ENCODE measurements around the gene ADAM23.

DNA sequence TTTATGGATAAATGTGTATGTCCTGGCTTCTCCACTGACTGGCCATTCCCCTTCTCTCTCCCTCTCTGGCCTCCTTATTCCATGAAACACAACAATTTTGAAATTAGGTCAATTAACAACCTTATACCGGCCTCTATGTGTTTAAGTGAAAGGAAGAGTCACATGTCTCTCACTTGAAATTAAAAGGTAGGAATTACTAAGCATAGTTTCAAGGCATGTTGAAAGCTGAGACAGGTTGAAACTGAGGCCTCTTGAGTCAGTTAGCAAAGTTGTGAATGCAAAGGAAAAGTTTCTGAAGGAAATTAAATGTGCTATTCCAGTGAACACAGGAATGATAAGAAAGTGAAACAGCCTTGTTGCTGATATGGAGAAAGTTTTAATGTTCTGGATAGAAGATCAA, 69.7 kb downstream of the ADAM23 start:
- TF ChIP-seq, protein P1, sequence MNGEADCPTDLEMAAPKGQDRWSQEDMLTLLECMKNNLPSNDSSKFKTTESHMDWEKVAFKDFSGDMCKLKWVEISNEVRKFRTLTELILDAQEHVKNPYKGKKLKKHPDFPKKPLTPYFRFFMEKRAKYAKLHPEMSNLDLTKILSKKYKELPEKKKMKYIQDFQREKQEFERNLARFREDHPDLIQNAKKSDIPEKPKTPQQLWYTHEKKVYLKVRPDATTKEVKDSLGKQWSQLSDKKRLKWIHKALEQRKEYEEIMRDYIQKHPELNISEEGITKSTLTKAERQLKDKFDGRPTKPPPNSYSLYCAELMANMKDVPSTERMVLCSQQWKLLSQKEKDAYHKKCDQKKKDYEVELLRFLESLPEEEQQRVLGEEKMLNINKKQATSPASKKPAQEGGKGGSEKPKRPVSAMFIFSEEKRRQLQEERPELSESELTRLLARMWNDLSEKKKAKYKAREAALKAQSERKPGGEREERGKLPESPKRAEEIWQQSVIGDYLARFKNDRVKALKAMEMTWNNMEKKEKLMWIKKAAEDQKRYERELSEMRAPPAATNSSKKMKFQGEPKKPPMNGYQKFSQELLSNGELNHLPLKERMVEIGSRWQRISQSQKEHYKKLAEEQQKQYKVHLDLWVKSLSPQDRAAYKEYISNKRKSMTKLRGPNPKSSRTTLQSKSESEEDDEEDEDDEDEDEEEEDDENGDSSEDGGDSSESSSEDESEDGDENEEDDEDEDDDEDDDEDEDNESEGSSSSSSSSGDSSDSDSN (CRISPR knock-in tag; IDR thresholded peaks at IDR 0.05), result no peak
- no peak for TF ChIP-seq SP1 (IDR thresholded peaks at IDR 0.05)
- TF ChIP-seq SP1 (CRISPR knock-in tag; IDR thresholded peaks at IDR 0.05), result no peak
- TF ChIP-seq, protein P2, sequence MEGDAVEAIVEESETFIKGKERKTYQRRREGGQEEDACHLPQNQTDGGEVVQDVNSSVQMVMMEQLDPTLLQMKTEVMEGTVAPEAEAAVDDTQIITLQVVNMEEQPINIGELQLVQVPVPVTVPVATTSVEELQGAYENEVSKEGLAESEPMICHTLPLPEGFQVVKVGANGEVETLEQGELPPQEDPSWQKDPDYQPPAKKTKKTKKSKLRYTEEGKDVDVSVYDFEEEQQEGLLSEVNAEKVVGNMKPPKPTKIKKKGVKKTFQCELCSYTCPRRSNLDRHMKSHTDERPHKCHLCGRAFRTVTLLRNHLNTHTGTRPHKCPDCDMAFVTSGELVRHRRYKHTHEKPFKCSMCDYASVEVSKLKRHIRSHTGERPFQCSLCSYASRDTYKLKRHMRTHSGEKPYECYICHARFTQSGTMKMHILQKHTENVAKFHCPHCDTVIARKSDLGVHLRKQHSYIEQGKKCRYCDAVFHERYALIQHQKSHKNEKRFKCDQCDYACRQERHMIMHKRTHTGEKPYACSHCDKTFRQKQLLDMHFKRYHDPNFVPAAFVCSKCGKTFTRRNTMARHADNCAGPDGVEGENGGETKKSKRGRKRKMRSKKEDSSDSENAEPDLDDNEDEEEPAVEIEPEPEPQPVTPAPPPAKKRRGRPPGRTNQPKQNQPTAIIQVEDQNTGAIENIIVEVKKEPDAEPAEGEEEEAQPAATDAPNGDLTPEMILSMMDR (CRISPR knock-in tag; IDR thresholded peaks at IDR 0.05), result no peak
- no peak for TF ChIP-seq RAD21 (CRISPR knock-in tag; IDR thresholded peaks at IDR 0.05)
- TF ChIP-seq TCF7 (IDR thresholded peaks at IDR 0.05; ENCODE audit: low read depth), result no peak
- no peak for TF ChIP-seq CBFB (CRISPR knock-in tag; IDR thresholded peaks at IDR 0.05)
- TF ChIP-seq, protein P3, sequence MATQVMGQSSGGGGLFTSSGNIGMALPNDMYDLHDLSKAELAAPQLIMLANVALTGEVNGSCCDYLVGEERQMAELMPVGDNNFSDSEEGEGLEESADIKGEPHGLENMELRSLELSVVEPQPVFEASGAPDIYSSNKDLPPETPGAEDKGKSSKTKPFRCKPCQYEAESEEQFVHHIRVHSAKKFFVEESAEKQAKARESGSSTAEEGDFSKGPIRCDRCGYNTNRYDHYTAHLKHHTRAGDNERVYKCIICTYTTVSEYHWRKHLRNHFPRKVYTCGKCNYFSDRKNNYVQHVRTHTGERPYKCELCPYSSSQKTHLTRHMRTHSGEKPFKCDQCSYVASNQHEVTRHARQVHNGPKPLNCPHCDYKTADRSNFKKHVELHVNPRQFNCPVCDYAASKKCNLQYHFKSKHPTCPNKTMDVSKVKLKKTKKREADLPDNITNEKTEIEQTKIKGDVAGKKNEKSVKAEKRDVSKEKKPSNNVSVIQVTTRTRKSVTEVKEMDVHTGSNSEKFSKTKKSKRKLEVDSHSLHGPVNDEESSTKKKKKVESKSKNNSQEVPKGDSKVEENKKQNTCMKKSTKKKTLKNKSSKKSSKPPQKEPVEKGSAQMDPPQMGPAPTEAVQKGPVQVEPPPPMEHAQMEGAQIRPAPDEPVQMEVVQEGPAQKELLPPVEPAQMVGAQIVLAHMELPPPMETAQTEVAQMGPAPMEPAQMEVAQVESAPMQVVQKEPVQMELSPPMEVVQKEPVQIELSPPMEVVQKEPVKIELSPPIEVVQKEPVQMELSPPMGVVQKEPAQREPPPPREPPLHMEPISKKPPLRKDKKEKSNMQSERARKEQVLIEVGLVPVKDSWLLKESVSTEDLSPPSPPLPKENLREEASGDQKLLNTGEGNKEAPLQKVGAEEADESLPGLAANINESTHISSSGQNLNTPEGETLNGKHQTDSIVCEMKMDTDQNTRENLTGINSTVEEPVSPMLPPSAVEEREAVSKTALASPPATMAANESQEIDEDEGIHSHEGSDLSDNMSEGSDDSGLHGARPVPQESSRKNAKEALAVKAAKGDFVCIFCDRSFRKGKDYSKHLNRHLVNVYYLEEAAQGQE (IDR thresholded peaks at IDR 0.05; ENCODE audit: borderline replicate concordance in 1 of 2, low read depth in 1 of 2, low read length in 2 of 2), result no peak
- no peak for TF ChIP-seq ZMYM3 (CRISPR knock-in tag; IDR thresholded peaks at IDR 0.05)
- TF ChIP-seq, protein P4, sequence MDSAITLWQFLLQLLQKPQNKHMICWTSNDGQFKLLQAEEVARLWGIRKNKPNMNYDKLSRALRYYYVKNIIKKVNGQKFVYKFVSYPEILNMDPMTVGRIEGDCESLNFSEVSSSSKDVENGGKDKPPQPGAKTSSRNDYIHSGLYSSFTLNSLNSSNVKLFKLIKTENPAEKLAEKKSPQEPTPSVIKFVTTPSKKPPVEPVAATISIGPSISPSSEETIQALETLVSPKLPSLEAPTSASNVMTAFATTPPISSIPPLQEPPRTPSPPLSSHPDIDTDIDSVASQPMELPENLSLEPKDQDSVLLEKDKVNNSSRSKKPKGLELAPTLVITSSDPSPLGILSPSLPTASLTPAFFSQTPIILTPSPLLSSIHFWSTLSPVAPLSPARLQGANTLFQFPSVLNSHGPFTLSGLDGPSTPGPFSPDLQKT (CRISPR knock-in tag; IDR thresholded peaks at IDR 0.05; ENCODE audit: borderline replicate concordance), result no peak
- TF ChIP-seq SOX5 (CRISPR knock-in tag; IDR thresholded peaks at IDR 0.05; ENCODE audit: borderline replicate concordance), result no peak
- no peak for TF ChIP-seq USF2 (IDR thresholded peaks at IDR 0.05; ENCODE audit: low read depth, low read length)
- no peak for TF ChIP-seq USF2 (CRISPR knock-in tag; IDR thresholded peaks at IDR 0.05; ENCODE audit: borderline replicate concordance)
- TF ChIP-seq CC2D1A (CRISPR knock-in tag; IDR thresholded peaks at IDR 0.05), result no peak
- TF ChIP-seq EP300 (IDR thresholded peaks at IDR 0.05; ENCODE audit: low read depth in 2 of 2, low read length in 2 of 2), result no peak
- no peak for TF ChIP-seq EP300 (CRISPR knock-in tag; IDR thresholded peaks at IDR 0.05; ENCODE audit: borderline replicate concordance)
- TF ChIP-seq, protein P5, sequence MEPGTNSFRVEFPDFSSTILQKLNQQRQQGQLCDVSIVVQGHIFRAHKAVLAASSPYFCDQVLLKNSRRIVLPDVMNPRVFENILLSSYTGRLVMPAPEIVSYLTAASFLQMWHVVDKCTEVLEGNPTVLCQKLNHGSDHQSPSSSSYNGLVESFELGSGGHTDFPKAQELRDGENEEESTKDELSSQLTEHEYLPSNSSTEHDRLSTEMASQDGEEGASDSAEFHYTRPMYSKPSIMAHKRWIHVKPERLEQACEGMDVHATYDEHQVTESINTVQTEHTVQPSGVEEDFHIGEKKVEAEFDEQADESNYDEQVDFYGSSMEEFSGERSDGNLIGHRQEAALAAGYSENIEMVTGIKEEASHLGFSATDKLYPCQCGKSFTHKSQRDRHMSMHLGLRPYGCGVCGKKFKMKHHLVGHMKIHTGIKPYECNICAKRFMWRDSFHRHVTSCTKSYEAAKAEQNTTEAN (CRISPR knock-in tag; conservative IDR thresholded peaks at IDR 0.05), result no peak

All from HepG2 (cell line).